Heart left ventricle (tissue), 13 donors: ENCODE measurements around the gene TOMM5.

ENCODE experiments used
- CTCF ChIP-seq, 12 donors: fragments of 200-600 bp; sonication (generic) in 4 of 12; IDR thresholded peaks; one replicate each; pipeline versions ENCODE4 v1.5.0 to v1.8.0; 2018 to 2022; ENCODE audit warnings: antibody characterized with exemption in 12 of 12, mild to moderate bottlenecking in 5 of 12
- POLR2A ChIP-seq, 2 donors: fragments of 450-650 bp; IDR thresholded peaks; one replicate each; pipeline ENCODE4 v1.6.1; 2017; ENCODE audit warnings: antibody characterized with exemption in 2 of 2, mild to moderate bottlenecking in 2 of 2, moderate library complexity in 2 of 2
- donor health status: ischemic (EF 13 %, LVEDD 7.1; RV severe dilation, severe dysfunction).
- donor health status: DM: no; HTN: yes; CAD: no.
- donor health status: DM: no; HTN: no; CAD: no.
- donor health status: ischemic (EF 25% LVEDD 6.9; RV normal size, moderate dysfunction).
- donor health status: ischemic (EF 25% LVEDD 5.7; RV mildly dilated, moderate dysfunction).
- donor health status: ischemic (EF 35%, LVEDD 5.7; RV mildly dilated, moderate dysfunction).
- donor health status: nonischemic (EF 11% LVEDD 7.7; RV severe dilation, severe dysfunction).
- donor health status: DM: yes; HTN: yes; CAD: no.
- donor health status: PGD.
- donor health status: ischemic (EF 29% LVEDD 5.4; RV normal size, mild dysfunction).
- donor health status: nonischemic (EF 23%, LVEDD 6.1; RV moderate dilation, normal function).

DNA sequence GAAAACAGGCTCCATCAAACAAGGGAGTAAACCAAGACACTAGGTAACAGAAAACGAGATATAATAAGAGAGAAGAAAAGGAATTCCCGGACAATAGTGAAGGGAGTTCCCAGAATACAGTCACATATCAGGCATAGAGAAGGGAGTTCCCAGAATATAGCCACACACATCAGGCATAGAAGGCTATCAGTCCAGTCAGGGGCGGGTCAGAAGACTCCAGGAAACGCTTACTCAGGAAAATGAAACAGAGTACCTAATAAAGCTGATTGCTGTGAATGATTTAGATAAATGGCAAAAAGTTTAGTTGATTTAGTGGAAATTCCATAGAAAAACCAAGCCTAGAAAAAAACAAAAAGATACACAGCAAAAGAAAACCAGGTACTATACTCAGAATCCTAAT lies 4.9 kb downstream of the TOMM5 start:
- no peak for TF ChIP-seq POLR2A (IDR thresholded peaks at IDR 0.05)
- no peak for TF ChIP-seq CTCF (IDR thresholded peaks at IDR 0.05)
